Testis (tissue), 2 donors: ENCODE measurements around the gene ANKRD17.

Source experiments
- POLR2A ChIP-seq: fragments of 450-650 bp; IDR thresholded peaks from one replicate; pipeline ENCODE4 v1.6.1; 2017; ENCODE audit warnings: antibody characterized with exemption, mild to moderate bottlenecking, moderate library complexity
- TF ChIP-seq, protein P1 (sequence below), 3 experiments: fragments of 450-650 bp in 2 of 3; fragments of 200-600 bp in 1 of 3; sonication (generic) in 1 of 3; IDR thresholded peaks; one replicate each; pipeline ENCODE4 v1.5.1; 2016 to 2019; ENCODE audit warnings: antibody characterized with exemption in 3 of 3, mild to moderate bottlenecking in 2 of 3, moderate library complexity in 1 of 3

GRCh38 chr4:73086095-73086868, 172.3 kb downstream of the ANKRD17 start:
- TF ChIP-seq POLR2A, result no peak
- TF ChIP-seq, protein P1, sequence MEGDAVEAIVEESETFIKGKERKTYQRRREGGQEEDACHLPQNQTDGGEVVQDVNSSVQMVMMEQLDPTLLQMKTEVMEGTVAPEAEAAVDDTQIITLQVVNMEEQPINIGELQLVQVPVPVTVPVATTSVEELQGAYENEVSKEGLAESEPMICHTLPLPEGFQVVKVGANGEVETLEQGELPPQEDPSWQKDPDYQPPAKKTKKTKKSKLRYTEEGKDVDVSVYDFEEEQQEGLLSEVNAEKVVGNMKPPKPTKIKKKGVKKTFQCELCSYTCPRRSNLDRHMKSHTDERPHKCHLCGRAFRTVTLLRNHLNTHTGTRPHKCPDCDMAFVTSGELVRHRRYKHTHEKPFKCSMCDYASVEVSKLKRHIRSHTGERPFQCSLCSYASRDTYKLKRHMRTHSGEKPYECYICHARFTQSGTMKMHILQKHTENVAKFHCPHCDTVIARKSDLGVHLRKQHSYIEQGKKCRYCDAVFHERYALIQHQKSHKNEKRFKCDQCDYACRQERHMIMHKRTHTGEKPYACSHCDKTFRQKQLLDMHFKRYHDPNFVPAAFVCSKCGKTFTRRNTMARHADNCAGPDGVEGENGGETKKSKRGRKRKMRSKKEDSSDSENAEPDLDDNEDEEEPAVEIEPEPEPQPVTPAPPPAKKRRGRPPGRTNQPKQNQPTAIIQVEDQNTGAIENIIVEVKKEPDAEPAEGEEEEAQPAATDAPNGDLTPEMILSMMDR (IDR thresholded peaks at IDR 0.05), result no peak
